Vagina (tissue), 2 donors: ENCODE measurements around the gene PCNX1. TPM values are rescaled to one million over a fixed set of nuclear protein-coding genes. Genes with fewer than 3 reads are reported as not detected.
"Not testable (repeated sequence)": the region's sequence is repeated elsewhere in the genome, so short reads cannot be mapped to it uniquely, and the experiment has no call there.

Experiments
- DNase-seq, 2 donors: peaks; one replicate each; pipeline ENCODE4 v3.0.0-alpha.2; 2017; ENCODE audit errors: extremely low spot score in 2 of 2
- H3K27ac ChIP-seq: fragments of 200-600 bp; sonication (generic); one replicate; pipeline ENCODE4 v1.5.1; 2019
- H3K27me3 ChIP-seq: fragments of 200-600 bp; sonication (generic); one replicate; pipeline ENCODE4 v1.5.1; 2019
- H3K36me3 ChIP-seq, 2 donors: fragments of 200-600 bp; sonication (generic); one replicate each; pipeline ENCODE4 v1.5.1; 2017 to 2019
- H3K4me1 ChIP-seq: fragments of 200-600 bp; sonication (generic); one replicate; pipeline ENCODE4 v1.5.1; 2019
- H3K4me3 ChIP-seq, 2 donors: fragments of 200-600 bp; sonication (generic); 1 replicate in 1 of 2; 2 replicates in 1 of 2; pipeline ENCODE4 v1.5.1; 2016 to 2019
- H3K9me3 ChIP-seq: fragments of 200-600 bp; sonication (generic); one replicate; pipeline ENCODE4 v1.5.1; 2019
- CTCF ChIP-seq, 3 experiments: fragments of 450-650 bp in 2 of 3; fragments of 200-600 bp in 1 of 3; sonication (generic) in 1 of 3; IDR thresholded peaks; one replicate each; pipeline ENCODE4 v1.5.1; 2017 to 2019; ENCODE audit warnings: antibody characterized with exemption in 3 of 3, mild to moderate bottlenecking in 2 of 3, moderate library complexity in 2 of 3
- POLR2A ChIP-seq, 2 donors: fragments of 450-650 bp; IDR thresholded peaks; one replicate each; pipeline ENCODE4 v1.6.1; 2017; ENCODE audit warnings: antibody characterized with exemption in 2 of 2, mild to moderate bottlenecking in 2 of 2, moderate library complexity in 2 of 2
- POLR2AphosphoS5 ChIP-seq, 2 donors: sonication (generic); formaldehyde crosslinking; IDR thresholded peaks; one replicate each; pipeline ENCODE4 v1.9.0; 2017; ENCODE audit warnings: antibody characterized with exemption in 2 of 2, mild to moderate bottlenecking in 2 of 2, low read depth in 1 of 2; ENCODE audit not compliant: insufficient read depth in 1 of 2
- intact Hi-C: fragments of 100-400 bp; cut with DNase I; formaldehyde crosslinking; loops from one replicate; pipeline ENCODE4 v1.15.1; 2023
- total RNA-seq: library from RNA; depleted of rRNA; stranded (reverse); fragments of >200 nt; gene quantifications from one replicate; pipeline ENCODE4 v1.2.3, GENCODE V29; 2016

The PCNX1 gene
- total RNA-seq, 1 donor from 2014 or later: 59.7 TPM

- no peak overlapping the region for H3K4me3 ChIP-seq
- no peaks in the 10 kb centered on the region for H3K36me3 ChIP-seq
- peak overlapping the region; percentile 14 for H3K27ac ChIP-seq
- DNase-seq: no peak
- H3K27me3 ChIP-seq: no peaks in the 10 kb centered on the region
- TF ChIP-seq POLR2A (IDR thresholded peaks at IDR 0.05) (no peak), CTCF (IDR thresholded peaks at IDR 0.05) (no peak), POLR2AphosphoS5 (IDR thresholded peaks at IDR 0.05; ENCODE audit: insufficient read depth in 1 of 2, low read depth in 1 of 2) (no peak)
- no peaks in the 10 kb centered on the region for H3K9me3 ChIP-seq
- peaks cover 26% of the 10 kb centered on the region for H3K4me1 ChIP-seq
- intact Hi-C loops: no loop called here
Measured at GRCh38 chr14:70935135-70935534, 27.9 kb downstream of the PCNX1 start.

GRCh38 chr14:70939693-70940092 is 32.4 kb downstream of the PCNX1 start:
- H3K27ac ChIP-seq, DNase-seq, H3K4me3 ChIP-seq, H3K27me3 ChIP-seq, H3K36me3 ChIP-seq, H3K9me3 ChIP-seq, H3K4me1 ChIP-seq, intact Hi-C loops: not testable (repeated sequence)

- intact Hi-C loops: not testable (repeated sequence)
Measured at GRCh38 chr14:70941637-70942341, 34.5 kb downstream of the PCNX1 start.

GRCh38 chr14:70942342-70942706 is 35.1 kb downstream of the PCNX1 start:
- TF ChIP-seq POLR2A (IDR thresholded peaks at IDR 0.05) (no peak), CTCF (IDR thresholded peaks at IDR 0.05) (no peak)
- DNase-seq: no peak
- intact Hi-C loops: no loop called here

More at GRCh38 chr14:70941637-70942341, 34.5 kb downstream of the PCNX1 start:
- DNase-seq, H3K4me1 ChIP-seq, H3K36me3 ChIP-seq, H3K27me3 ChIP-seq, H3K9me3 ChIP-seq, H3K4me3 ChIP-seq, H3K27ac ChIP-seq: not testable (repeated sequence)

GRCh38 chr14:70942721-70943120 is 35.5 kb downstream of the PCNX1 start:
- H3K4me3 ChIP-seq, H3K9me3 ChIP-seq, H3K27me3 ChIP-seq, DNase-seq, H3K4me1 ChIP-seq, intact Hi-C loops, H3K27ac ChIP-seq: not testable (repeated sequence)
- H3K36me3 ChIP-seq: peaks cover 0 to 10% of the 10 kb centered on the region in 2 donors

More at GRCh38 chr14:70942342-70942706, 35.1 kb downstream of the PCNX1 start:
- Histone ChIP-seq H3K36me3 (peaks cover 0 to 6% of the 10 kb centered on the region in 2 donors), H3K27ac (no peak overlapping the region), H3K9me3 (no peaks in the 10 kb centered on the region), H3K27me3 (no peaks in the 10 kb centered on the region), H3K4me1 (no peaks in the 10 kb centered on the region), H3K4me3 (no peak overlapping the region)

- no peak overlapping the region for H3K4me3 ChIP-seq
- no peak for TF ChIP-seq POLR2AphosphoS5 (IDR thresholded peaks at IDR 0.05; ENCODE audit: insufficient read depth in 1 of 2, low read depth in 1 of 2)
- TF ChIP-seq POLR2A (IDR thresholded peaks at IDR 0.05): no peak
- no peak for TF ChIP-seq CTCF (IDR thresholded peaks at IDR 0.05)
- H3K27me3 ChIP-seq: no peaks in the 10 kb centered on the region
- no peaks in the 10 kb centered on the region for H3K9me3 ChIP-seq
- no peak for DNase-seq
- intact Hi-C loops: no loop called here
- peaks cover 0 to 16% of the 10 kb centered on the region in 2 donors for H3K36me3 ChIP-seq
- no peaks in the 10 kb centered on the region for H3K4me1 ChIP-seq
- H3K27ac ChIP-seq: no peak overlapping the region
Measured at GRCh38 chr14:70943838-70944237, 36.6 kb downstream of the PCNX1 start.
